NAMALWA (cell line): ENCODE data around the gene LIF.

Experiments used
- DNase-seq: peaks from one replicate; pipeline ENCODE4 v3.0.0-alpha.2; 2015; ENCODE audit warnings: low spot score

Gene LIF

DNA sequence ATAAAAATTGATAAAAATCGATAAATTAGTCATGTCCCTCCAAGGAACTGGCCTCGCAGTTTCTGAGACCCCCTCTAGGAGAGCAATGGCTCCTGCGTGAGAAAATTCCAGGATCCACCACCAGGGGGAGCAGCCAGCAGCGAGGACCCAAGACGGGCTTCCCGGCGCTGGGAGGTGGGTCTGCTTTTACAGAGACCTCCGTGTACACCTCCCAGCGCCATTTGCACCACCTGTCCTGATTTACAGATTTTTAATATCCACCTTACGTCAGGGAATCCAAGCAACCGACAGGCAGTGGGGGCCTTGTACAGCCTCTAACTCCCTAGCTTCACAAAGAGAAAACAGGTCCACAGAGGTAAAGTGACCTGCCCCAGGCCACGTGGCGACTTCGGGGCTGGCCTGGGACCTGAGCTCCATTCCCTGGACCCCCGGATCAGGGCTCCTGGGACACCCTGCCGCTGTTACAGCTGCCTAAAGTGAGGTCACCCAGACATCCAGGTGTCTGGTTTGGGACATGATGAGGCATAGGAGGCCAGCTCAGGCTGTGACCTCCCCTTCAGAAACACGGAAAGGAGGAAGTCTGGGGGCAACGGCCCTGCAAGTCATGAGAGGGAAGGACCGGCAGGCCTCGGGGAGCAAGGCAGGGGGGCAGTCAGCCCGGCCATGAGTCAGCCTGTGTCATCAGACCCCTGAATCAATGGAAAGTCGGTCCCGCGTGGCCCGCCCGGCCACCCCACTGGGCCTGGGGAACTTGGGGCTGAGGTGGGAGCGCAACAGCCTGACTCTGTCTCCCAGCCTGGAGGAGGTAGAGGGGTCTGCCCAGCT is 16.6 kb upstream of the LIF start:
- peak; percentile 83 for DNase-seq

DNA sequence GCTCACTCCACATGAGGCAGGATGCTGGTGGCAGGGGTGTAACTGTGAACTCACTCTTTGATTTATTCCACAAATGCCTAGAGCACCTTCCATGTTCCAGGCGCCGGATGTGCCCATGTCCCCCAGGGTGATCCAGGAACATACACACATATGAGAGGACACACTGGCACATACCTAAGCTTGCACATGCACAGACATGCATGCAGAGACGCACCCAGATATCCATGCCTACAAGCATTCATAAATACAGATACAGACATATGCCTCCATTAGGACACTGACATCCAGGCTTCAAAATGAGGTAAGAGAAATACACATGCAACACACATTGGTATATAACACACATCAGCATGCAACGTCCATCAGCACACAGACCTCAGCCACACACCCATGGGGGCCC is 15.6 kb upstream of the LIF start:
- DNase-seq: no peak

DNA sequence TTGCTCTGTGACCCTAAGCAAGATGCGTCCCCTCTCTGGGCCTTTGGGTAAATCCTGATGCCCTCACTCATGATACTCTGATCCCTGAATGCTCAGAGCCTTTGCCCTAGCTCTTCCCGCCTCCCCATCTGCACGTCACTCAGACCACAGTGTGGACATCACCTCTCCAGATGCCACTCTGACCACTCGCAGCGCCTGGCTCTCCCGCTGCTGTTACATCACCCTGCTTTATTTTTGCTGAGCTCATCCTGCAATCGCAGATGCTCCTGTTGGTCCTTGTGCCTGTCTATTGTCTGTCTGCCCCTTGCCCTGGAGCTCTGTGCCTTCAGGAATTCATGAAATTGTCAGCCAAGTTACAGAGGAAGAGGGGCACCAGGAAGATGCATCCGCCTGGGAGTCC is 14.6 kb upstream of the LIF start:
- DNase-seq: no peak

DNA sequence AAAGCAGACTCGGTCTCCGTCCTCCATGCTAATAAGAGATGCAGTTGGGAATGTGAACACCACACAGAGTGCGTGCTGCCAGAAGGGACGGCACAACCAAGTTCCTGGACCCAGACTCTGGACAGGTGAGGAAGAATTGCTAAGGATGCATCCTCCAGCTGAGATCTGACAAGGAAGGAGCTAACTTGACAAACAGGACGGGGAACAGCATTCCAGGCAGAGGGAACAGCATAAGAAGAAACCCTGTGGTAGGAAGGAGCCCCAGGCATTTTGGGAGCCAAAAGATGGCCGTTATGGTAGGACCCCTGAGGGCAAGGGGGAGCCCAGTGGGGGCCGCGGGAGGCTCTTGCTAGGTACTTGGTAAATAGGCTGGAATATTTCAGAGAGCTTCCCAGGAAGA is 14.1 kb upstream of the LIF start:
- DNase-seq: no peak

DNA sequence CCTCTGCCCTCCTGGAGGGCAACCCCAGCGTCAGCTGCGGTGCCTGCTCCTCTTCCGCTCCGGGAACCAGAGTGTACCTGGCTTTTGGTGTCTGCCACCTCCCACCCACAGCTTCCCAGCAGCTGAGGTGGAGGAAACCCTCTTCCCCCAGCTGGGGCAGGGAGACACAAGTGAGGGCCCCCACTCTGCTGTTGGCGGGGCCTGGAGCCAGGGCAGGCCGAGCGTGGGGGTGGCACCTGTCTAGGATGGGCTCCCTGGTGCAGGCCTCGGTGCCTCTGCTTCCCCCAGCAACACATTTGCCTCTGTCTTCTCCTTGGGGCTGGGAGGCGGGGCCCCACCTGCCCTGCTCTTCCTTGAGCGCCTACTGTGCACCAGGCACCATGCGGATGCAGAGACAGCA is 13.7 kb upstream of the LIF start:
- DNase-seq: no peak

DNA sequence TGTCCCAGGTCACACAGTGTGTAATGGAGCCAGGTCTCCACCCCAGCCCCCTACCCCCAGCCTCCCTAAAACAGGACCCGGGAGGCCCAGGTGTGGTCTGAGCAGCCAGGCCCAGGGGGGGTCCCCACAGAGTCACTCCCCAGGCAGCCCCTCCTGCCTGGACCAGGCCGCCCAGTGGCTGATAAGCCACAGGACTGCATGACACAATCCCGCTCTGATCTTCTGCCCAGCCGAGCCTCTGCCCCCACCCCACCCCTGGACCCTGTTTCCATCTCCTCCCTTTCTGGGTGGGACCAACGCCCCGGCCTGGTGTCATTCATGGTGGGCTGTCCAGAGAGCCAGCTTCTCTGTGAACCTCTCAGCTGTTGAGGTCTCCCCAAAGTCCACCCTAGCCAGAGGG is 7.8 kb upstream of the LIF start:
- no peak for DNase-seq

DNA sequence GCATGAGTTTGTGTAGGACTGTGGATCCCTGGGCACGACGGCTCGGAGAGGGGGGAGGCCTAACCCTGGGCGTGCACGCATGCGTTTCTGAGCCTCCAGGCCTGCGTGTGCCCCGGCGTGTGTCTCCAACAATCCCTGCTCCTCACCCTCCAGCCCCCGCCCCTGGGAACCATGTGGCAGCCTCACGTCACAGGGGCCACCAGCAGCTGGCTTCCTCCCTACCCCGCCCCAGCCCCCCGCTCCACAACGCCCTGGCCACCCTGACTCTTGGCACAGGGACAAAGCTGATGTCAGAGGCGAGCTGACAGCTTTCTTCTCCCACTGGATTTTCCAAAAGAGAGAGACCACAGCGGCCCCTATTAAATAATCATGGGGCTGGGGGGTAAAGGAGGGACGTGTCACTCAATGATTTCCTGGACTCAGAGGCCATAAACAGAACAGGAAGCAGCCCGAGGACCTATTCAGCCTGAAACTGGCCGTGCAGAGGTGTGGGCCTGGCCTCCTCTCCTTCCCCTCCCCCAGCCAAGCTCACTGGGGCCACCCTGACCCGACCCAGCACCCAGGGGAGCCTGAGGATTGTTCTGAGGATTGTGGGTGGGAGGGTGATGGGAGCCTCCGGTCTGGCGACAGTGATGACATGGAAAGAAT is 6.8 kb upstream of the LIF start:
- no peak for DNase-seq

DNA sequence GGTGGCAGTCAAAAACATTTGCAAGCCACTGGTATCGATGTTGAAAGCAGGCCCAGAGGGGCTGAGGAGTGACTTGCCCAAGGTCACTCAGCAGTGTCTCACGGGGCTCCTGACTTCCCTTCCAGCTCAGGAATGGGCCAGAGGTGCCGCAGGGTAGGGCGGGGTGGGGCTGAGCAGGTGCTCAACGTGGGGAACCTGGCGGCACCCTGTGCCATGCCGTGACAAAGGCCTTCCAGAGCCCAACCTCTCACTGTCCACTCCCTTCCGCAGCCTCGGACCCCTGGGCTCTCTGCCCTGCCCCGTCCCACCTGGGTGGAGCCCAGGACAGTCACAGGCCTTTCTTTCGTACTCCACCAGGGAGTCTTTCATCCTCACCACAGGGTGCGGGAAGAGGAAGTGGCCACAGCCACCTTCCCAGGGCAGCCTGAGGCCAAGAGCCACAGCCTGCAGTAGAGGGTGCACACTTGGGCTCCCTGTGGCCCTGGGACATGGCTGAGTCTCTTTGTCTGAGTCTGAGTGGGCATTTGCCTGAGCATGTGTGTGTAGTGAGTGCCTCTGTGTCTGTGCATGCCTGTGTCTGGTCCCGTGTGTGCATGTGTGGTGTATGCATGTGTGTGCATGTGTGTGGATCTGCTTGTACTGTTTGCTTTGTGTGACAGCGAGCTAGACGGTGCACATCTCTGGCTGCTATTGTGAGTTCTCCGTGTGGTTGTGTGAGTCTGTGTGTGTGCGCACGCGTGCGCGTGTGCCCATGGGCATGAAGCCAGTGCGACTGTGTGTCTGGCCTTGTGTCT is 6.0 kb upstream of the LIF start:
- no peak for DNase-seq

DNA sequence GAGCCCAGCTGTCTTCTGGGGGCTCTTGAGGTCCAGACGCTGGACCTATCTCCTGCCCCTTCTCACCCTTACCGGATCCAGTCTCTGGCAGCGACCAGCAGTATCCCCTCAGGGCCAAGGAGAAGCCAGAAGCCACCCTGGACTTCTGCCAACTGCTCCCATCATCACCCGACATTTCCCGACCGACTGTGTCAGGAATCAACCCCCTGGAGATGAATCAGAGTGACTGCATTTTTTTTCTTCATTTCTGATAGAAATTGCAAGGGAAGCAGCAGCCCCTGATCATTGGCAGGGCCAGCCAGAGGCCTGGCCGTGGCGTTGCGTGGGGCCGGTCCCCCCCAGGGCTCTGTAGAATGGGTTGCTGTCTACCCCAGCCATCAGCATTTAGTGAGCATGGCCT is 5.2 kb upstream of the LIF start:
- no peak for DNase-seq

DNA sequence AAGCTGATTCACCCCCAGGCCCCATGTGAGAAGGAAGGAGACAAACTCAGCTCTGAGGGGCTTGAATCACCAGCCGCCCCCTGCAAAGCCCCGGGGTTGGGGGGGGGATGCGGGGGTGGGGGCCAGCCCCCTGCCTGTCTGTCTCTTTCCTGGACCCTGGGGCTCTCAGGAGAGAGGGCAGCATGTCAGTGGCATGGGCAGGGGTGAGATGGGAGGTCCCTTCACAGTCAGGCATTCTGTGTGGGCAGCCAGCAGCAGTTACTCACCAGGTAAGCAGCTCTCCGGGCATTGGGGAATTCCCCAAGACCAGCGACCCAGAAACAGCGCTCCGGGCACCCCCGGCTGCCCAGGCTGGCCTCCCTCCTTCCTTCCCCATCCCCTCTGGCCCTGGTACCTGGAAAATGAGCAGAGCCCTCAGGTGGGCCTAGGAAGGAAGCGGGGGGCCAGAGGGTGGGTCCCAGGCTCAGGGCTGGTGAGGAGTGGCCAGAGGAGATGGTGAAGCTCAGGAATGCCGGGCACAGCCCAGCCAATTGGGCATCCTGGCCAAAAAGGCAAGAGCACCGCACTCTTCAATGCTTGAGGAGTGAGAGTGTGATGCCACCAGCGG is 4.2 kb upstream of the LIF start:
- DNase-seq: no peak

DNA sequence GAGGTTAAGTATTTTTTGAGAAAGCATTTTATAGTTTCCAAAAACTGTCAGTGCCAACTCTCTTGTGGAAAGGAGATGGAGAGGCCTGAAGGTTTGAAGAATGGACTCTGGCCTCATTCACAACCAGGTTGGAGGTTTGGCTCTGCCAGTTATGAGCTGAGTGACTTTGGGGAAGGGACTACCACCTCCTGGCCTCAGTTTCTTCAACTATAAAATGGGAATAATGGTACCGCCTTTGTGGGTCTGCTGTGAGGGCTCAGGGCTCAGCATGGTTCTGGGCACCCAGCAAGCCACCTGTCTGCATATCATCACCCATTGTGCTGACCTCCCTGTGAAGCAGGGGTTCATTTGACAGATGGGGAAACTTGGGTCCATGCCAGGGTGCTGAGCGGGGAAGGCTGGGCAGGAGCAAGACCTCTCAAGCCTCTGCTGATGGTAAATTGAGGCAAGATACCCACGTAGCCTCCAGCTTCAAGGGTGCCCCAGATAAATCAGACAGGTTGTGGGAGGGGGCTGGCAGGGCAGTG is 3.5 kb upstream of the LIF start:
- no peak for DNase-seq

DNA sequence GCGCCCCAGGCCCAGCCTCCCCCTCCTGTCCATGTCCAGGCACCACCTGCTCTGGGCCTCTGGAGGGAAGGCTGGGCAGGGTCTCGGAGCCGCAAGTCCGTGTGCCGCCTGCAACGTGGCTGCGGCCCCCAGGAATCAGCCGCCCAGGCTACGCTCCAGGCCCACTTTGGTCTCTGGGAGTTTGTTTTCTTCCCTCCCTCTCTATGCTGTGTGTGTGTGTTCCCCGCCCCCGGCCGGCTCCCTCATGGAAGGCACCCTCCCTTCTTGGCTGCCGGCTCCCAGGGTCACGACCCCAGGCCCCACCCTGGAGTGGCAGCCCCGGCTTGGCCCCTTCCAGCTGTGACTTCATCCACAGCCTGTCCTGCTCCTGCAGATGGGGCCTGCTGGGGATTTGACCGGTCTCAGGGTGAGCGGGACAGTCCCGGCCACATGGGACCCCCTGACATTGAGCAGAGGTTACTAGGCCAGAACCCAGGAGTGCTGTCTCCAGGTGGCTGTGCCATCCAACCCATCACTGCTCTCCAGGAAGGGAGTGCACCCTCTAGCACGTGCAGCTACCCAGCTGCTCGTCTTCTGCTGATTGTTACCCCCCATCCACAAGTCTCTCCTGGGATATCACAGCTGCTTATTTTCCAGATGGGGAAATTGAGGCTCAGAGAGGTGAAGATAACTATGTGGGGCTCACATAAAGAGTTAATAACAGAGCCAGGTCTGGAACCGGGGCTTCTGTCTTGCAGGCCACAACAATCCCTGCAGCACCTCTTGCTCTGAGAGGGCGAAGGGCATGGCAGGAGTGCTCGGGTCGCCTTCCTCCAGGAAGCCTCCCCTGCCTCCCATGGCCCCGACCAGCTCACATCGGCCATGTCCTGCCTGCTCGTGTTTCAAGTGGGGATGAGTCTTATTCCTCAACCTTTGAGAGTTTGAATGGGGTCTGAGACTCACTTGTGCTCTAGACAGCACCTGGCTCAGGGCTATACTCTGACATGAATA is 2.8 kb upstream of the LIF start:
- no peak for DNase-seq

DNA sequence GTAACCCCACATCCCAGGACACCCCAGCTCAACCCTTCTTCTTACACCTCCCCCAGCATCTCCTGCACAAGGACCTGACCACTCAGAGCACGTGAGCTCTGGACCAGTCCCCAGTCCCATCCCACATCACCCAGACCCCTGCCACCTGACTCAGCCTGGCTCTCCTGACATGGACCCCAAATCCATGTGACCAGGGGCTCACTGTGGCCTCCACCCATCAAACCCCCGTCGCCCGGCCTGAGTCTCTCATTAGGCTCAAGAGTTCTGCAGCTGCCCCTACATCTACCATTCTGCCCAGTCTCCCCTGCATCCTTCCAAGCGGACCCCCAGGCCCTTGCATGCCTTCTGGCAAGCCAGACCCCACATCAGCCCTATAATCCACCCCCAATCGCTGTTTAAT is 1.9 kb upstream of the LIF start:
- no peak for DNase-seq

DNA sequence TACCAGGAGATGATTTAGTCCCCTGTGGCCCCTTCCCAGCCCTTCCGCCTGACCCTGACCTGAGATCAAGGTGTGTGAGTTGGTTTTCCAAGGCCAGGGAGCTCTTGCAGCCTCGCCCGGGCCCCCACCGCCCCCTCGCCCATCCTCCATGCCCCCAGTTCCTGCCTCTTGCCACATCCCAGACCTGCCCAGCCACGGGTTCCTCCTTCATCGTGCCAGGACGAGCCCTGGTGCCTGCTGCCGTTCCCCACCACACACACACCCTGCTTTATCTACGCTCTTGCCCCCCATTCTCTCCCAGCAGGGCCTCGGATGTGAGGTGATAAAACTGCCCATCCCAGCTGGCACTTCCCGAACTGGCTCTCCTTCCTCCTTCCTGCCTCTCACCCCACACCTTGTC is 1.4 kb upstream of the LIF start:
- no peak for DNase-seq

DNA sequence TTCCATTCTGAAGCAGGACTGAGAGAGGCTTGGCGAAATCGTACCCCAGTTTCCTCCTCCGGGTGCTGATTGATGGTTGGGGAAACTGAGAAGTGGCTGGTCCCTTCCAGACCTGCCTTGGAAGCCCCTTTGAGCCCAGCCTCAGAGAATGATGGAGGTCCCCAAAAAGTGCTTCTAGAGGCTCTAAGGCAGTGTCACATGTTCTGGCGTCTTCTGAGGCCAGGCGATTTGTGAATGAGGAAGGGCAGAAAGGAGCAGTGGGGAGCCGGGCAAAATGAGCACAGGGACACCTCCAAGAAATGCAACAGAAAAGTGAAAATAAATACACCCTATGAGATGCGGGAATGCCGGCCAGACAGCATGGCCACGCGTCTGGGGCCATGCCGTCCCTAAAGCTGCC is 1.0 kb upstream of the LIF start:
- no peak for DNase-seq

DNA sequence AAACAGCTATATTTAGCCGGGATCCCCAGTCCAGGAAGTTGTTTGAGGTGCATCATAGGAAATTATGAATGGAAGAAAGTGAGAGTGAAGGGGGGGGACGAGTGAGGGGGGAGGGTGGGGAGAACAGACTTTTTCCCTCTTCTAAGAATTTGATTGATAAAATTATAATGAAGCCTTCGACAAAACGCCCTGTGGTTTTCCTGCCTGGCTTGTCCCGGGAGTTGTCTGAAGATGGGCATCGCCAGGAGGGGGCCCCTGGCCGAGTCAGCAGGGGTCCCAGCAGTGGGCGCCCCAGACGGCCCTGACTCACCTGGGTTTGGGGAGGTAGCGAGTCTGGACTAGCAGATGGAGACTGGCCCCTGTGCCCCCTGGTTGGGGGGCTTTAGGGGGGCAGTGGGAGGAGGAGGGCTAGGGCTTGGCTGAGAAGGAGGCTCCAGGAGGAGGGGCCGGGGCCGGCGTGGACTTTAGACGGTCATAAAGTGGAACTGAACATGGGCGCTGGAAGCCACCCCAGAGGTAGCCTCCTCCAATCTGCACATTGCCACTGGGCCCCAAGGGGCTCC is 336 bp upstream of the LIF start:
- no peak for DNase-seq

DNA sequence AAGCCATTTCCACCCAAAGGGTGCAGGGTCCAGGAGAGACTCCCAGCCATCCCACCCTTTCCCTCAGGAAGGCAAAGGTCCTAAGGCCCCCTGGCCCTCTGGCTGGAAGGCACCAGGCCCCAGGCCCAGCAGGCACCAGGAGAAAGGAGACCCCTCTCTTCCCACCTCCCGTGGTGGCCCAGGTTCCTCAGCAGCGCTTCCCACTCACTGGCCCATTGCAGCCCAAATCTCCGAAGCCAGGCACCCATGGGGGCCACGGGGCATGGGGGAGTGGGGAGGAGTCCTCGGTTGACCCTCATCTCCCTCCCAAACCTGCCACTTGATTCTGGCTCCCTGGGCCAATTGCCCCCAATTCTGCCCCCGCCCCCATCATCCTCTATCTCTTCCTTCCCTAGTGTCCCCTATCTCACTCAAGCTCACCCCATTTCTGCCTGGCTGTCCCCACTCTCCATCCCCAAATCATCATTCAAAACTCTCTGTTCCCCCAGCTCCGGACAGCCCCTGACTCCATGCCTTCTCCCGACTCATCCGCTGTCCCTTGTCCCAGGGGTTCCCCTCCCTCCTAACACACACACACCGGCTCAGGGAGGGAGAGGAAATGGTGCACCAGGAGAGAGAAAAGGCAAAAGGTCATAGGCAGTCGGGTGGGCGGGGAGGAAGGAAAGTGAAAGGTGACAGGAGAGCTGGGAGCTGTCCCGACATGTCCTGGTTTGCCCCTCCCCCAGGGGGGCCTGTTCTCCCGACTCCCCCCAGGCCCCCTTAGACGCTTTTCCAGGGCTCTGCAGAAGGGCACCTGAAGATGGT is 1.2 kb downstream of the LIF start:
- no peak for DNase-seq

DNA sequence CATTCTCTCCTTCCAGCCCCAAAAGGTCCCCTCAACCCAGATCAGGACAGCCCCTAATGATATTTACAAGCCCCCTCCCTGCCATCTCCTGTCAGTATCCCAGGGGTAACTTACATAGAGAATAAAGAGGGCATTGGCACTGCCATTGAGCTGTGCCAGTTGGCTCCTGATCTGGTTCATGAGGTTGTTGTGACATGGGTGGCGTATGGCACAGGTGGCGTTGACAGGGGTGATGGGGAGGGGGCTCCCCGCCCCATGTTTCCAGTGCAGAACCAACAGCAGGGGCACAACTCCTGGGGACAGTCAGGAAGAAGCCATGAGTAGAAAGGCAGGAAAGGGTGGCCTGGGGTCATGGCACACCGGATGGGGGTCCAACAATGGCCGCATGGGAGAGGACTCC is 1.9 kb downstream of the LIF start:
- no peak for DNase-seq

DNA sequence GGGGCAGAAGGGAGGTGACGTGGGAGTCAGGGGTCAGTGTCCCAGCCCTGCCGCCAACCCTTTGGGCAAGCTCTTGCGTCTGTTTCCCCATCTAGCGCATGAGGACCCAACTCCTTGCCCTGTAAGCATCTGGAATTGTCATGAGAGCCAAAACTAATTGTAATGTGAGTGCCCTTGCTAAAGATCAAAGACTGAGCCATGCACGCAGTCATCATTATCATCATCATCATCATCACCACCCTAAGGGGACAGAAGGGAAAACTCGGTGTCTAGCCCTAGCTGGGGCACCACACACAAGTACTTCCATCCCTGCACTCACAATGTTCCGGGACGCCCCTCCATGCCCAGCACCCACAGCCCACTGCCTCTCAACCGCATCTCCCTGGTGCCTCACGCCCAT is 2.5 kb downstream of the LIF start:
- no peak for DNase-seq

DNA sequence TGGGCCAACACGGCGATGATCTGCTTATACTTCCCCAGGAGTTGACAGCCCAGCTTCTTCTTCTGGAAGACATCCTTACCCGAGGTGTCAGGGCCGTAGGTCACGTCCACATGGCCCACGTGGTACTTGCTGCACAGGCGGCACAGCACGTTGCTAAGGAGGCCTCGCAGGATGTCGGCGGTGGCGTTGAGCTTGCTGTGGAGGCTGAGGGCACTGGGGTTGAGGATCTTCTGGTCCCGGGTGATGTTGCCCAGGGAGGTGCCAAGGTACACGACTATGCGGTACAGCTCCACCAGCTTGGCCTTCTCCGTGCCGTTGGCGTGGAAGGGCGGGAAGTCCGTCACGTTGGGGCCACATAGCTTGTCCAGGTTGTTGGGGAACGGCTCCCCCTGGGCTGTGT is 2.9 kb downstream of the LIF start:
- no peak for DNase-seq
